ENCODE results near the gene SPATS1.
"Not testable (repeated sequence)": the region's sequence is repeated elsewhere in the genome, so short reads cannot be mapped to it uniquely, and the experiment has no call there.

Gene SPATS1

GRCh38 chr6:44311767-44312166, 30.7 kb upstream of the SPATS1 start:
- no peak for DNase-seq

- DNase-seq = peak; percentile 88
Observed at GRCh38 chr6:44312901-44313788, 29.3 kb upstream of the SPATS1 start, which contains the start of gene AARS2. Gene AARS2 (minus strand): TSS chr6:44313347. CDS start chr6:44313323, 24 bp downstream.

GRCh38 chr6:44314657-44315056, 27.8 kb upstream of the SPATS1 start:
- not testable (repeated sequence) for DNase-seq

GRCh38 chr6:44315516-44315915, 26.9 kb upstream of the SPATS1 start:
- no peak for DNase-seq

- DNase-seq = no peak
Observed at GRCh38 chr6:44315951-44316350, 26.5 kb upstream of the SPATS1 start.

GRCh38 chr6:44316481-44316880, 26.0 kb upstream of the SPATS1 start:
- DNase-seq = no peak

GRCh38 chr6:44317136-44317631, 25.3 kb upstream of the SPATS1 start:
- not testable (repeated sequence) for DNase-seq

GRCh38 chr6:44321210-44321609, 21.2 kb upstream of the SPATS1 start:
- DNase-seq = no peak

GRCh38 chr6:44327096-44327495, 15.4 kb upstream of the SPATS1 start:
- no peak for DNase-seq

- DNase-seq = no peak
Observed at GRCh38 chr6:44327760-44328159, 14.7 kb upstream of the SPATS1 start.

- DNase-seq = not testable (repeated sequence)
Observed at GRCh38 chr6:44328203-44328602, 14.2 kb upstream of the SPATS1 start.

GRCh38 chr6:44329858-44330257, 12.6 kb upstream of the SPATS1 start:
- no peak for DNase-seq

- DNase-seq = peak; percentile 4
Observed at GRCh38 chr6:44332585-44332984, 9.9 kb upstream of the SPATS1 start.

- no peak for DNase-seq
Observed at GRCh38 chr6:44333273-44333919, 9.1 kb upstream of the SPATS1 start.

GRCh38 chr6:44333942-44334341, 8.5 kb upstream of the SPATS1 start:
- no peak for DNase-seq

GRCh38 chr6:44335631-44336030, 6.8 kb upstream of the SPATS1 start:
- DNase-seq = no peak

GRCh38 chr6:44338228-44339122, 4.0 kb upstream of the SPATS1 start:
- DNase-seq = peak; percentile 60

GRCh38 chr6:44339301-44339700, 3.1 kb upstream of the SPATS1 start:
- no peak for DNase-seq

- no peak for DNase-seq
Observed at GRCh38 chr6:44339763-44340625, 2.5 kb upstream of the SPATS1 start.

GRCh38 chr6:44341095-44341890, 1.2 kb upstream of the SPATS1 start:
- DNase-seq = no peak

- DNase-seq = no peak
Observed at GRCh38 chr6:44342052-44342451, 398 bp upstream of the SPATS1 start.

Data from fibroblast of skin of back (primary cell).